ENCODE results near the gene AIG1.

Gene AIG1

GRCh38 chr6:143146186-143146851 lies 85.6 kb downstream of the AIG1 start:
- no peak overlapping the region for H3K4me3 ChIP-seq (ENCODE audit: low read depth, low read length)
- no peak for TF ChIP-seq CTCF (IDR thresholded peaks at IDR 0.05; ENCODE audit: low read depth, low read length)

DNA sequence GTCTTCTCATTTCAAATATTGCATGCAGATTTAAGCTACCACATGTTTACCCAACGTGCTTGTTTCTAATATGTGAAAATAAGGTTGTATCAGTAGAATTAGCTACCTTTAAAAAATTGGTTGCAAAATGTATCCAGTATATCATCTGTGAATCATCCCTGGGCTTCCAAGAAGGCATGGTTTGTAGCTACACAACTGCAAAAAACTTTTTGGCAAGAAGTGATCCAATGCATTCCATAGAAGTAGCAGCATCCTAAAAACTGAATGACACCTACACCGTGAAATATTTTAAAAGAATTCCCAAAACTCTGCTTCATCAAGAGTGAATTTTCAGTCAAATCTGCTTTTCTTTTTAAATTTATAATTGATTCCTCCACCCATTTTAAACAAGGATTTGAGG lies 89.1 kb downstream of the AIG1 start:
- no peak for TF ChIP-seq CTCF (IDR thresholded peaks at IDR 0.05; ENCODE audit: low read depth, low read length)
- no peak overlapping the region for H3K4me3 ChIP-seq (ENCODE audit: low read depth, low read length)

DNA sequence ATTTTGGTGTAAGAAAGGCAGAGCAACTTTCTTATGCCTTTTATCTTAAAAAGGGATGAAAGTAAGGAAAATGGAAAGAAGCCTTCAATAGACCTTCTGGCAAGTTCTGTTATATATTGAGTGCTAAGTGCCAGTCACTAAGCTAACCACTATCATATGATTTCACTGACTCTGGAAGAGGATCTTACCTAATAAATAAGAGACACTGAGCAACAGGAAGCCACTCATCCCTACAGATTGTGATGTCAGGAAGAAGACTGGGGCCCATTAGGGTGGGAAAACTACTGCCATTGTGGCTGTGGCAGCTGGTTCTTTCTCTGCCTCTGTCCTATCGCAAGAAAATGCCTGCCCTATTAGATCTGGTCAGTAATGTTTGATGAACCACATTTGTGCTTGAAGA lies 89.6 kb downstream of the AIG1 start:
- TF ChIP-seq CTCF (IDR thresholded peaks at IDR 0.05; ENCODE audit: low read depth, low read length) = no peak
- H3K4me3 ChIP-seq (ENCODE audit: low read depth, low read length) = no peak overlapping the region

DNA sequence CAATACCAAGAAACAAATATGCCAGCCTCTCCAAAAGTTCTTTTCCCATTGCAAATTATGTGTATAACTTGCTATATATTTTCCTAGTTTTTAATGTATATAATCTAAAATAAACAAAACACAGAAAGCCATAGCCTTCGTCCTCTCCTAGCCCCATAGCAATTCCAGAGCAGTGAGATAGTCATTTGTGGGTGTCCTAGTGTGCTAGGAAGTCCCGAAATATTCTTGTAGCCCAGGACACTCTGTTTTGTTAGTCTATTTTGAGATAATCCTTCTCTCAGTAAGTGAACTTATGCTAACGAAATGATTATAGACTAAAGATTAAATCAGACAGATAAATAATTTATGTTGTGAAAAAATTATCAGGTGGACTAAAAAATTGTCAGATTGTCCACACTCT lies 90.7 kb downstream of the AIG1 start:
- TF ChIP-seq CTCF (IDR thresholded peaks at IDR 0.05; ENCODE audit: low read depth, low read length) = no peak
- no peak overlapping the region for H3K4me3 ChIP-seq (ENCODE audit: low read depth, low read length)

- no peak overlapping the region for H3K4me3 ChIP-seq (ENCODE audit: low read depth, low read length)
- TF ChIP-seq CTCF (IDR thresholded peaks at IDR 0.05; ENCODE audit: low read depth, low read length) = no peak
Measured at GRCh38 chr6:143155681-143156080, 95.0 kb downstream of the AIG1 start.

DNA sequence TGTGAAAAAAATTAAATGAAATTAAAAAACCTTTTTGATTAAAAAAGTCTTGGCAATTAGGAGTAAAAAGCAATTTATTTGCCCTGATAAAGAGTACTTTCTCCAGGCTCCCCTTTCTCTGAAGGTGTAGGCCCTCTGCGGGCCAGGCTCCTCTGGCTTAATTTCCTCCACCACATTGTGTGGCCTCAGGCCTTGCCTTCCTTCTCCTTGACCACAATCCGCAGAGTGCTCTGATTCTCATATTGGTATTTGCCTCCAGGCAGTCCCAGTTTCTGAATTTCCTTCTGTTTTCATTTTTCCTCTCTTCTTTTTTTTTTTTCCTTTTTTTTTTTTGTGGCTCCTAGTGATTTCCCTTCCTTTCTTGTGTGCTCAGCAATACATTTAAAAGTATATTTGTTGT lies 96.4 kb downstream of the AIG1 start:
- no peak for TF ChIP-seq CTCF (IDR thresholded peaks at IDR 0.05; ENCODE audit: low read depth, low read length)
- no peak overlapping the region for H3K4me3 ChIP-seq (ENCODE audit: low read depth, low read length)

- TF ChIP-seq CTCF (IDR thresholded peaks at IDR 0.05; ENCODE audit: low read depth, low read length) = no peak
- H3K4me3 ChIP-seq (ENCODE audit: low read depth, low read length) = no peak overlapping the region
Measured at GRCh38 chr6:143158113-143158581, 97.5 kb downstream of the AIG1 start.
